ENCODE measurements around the gene PRTFDC1.

Gene PRTFDC1

DNA sequence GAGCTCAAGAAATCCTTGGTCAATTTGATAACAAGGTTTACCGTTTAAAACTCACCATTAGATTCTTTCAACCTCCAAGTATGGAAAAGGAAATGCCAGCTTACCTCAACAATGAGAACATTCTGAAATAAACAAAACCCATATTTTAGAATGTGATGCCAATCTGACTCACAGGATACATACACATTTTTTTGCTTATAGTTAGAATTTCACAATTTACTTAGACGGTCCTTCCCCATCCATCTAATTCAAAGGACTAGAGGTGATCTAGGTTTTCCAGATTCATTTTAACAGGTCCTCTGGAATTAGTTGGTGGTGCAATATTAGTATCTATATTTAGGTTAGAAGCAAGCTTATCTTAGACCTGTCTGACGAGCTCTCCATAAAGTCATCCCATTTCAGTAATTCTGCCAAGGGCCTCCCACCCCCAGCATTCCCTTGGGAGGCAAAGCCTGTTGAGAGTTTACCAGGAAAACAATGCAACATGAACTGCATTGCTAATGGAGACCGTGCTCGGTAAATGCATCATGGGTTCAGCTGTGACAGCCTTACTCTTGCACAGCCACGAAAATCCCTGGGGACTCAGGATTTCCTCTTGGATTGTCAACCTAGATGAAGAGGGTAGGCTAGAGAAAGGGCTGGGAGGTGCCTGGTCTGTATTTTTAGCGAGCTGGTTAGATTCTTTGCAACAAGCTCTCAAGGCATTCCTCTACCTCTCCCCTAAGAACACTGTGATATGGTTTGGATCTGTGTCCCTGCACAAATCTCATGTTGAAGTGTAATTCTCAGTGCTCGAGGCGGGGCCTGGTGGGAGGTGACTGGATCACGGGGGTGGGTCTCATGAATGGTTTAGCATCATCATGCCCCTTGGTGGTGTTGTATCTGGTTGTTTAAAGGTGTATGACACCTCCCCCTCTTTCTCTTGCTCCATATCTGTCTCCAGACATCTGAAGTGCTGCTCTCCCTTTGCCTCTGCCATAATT is 93.8 kb downstream of the PRTFDC1 start:
- Histone ChIP-seq H3K27me3 (ENCODE audit: control insufficient read depth, low read length) (no peaks in the 10 kb centered on the region), H3F3A (ENCODE audit: control insufficient read depth, insufficient read depth) (no peaks in the 10 kb centered on the region), H3K27ac (ENCODE audit: low read depth, low read length) (no peak overlapping the region), H3K9me3 (ENCODE audit: control insufficient read depth, insufficient read depth, low read length) (no peaks in the 10 kb centered on the region), H3K4me1 (ENCODE audit: control insufficient read depth, low read length) (no peaks in the 10 kb centered on the region), H3K4me3 (ENCODE audit: low read length) (no peak overlapping the region), H3K79me2 (ENCODE audit: control insufficient read depth, low read length) (no peaks in the 10 kb centered on the region), H3K4me2 (ENCODE audit: low read length) (no peak overlapping the region), H3K36me3 (ENCODE audit: control insufficient read depth, low read length) (no peaks in the 10 kb centered on the region), H3K9me2 (replicated peaks; ENCODE audit: control insufficient read depth, low read length) (no peaks in the 10 kb centered on the region), H4K20me1 (ENCODE audit: control insufficient read depth, insufficient read depth, low read depth, low read length) (no peaks in the 10 kb centered on the region)
- no peak for TF ChIP-seq EZH2phosphoT487 (IDR thresholded peaks at IDR 0.05; ENCODE audit: borderline replicate concordance, low read length)
- TF ChIP-seq, protein P1, sequence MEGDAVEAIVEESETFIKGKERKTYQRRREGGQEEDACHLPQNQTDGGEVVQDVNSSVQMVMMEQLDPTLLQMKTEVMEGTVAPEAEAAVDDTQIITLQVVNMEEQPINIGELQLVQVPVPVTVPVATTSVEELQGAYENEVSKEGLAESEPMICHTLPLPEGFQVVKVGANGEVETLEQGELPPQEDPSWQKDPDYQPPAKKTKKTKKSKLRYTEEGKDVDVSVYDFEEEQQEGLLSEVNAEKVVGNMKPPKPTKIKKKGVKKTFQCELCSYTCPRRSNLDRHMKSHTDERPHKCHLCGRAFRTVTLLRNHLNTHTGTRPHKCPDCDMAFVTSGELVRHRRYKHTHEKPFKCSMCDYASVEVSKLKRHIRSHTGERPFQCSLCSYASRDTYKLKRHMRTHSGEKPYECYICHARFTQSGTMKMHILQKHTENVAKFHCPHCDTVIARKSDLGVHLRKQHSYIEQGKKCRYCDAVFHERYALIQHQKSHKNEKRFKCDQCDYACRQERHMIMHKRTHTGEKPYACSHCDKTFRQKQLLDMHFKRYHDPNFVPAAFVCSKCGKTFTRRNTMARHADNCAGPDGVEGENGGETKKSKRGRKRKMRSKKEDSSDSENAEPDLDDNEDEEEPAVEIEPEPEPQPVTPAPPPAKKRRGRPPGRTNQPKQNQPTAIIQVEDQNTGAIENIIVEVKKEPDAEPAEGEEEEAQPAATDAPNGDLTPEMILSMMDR (IDR thresholded peaks at IDR 0.05; ENCODE audit: low read depth, low read length, poor library complexity, severe bottlenecking) = no peak

DNA sequence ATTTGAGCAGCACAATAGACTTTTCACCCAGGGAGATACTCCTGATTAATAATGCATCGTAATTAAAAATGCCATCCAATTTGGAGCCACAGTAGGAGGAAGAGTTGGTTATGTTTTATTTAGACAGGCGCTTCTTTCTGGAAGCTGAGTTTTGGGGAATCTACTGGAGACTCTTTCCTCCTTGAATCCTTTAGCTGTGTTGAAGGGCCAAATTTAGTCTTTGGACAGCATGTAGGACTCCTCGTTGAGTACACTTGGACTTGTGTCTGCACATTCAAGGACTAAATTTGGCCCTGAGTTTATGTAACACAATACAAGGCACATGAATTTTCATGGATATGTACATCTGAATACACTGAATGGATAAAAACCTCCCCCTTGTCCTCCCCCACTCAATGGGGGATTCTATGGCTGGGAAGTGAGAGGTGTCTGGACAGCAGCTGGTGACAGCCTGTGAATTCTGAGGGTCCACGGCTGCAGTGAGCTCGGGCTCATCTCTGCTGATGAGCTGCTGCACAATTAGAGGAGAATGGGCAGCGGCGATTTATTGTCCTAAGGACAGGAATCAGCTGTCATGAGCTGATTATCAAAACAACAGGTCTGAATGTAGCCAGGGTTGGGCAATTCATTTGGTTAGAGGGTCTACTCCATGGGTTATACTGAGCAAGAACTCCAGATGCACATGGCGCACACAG is 95.2 kb downstream of the PRTFDC1 start:
- TF ChIP-seq, protein P1 (IDR thresholded peaks at IDR 0.05; ENCODE audit: low read depth, low read length, poor library complexity, severe bottlenecking) = no peak
- no peak for TF ChIP-seq EZH2phosphoT487 (IDR thresholded peaks at IDR 0.05; ENCODE audit: borderline replicate concordance, low read length)
- Histone ChIP-seq H3K27ac (ENCODE audit: low read depth, low read length) (no peak overlapping the region), H3K27me3 (ENCODE audit: control insufficient read depth, low read length) (no peaks in the 10 kb centered on the region), H3K9me3 (ENCODE audit: control insufficient read depth, insufficient read depth, low read length) (no peaks in the 10 kb centered on the region), H3K9me2 (replicated peaks; ENCODE audit: control insufficient read depth, low read length) (no peaks in the 10 kb centered on the region), H4K20me1 (ENCODE audit: control insufficient read depth, insufficient read depth, low read depth, low read length) (no peaks in the 10 kb centered on the region), H3K4me1 (ENCODE audit: control insufficient read depth, low read length) (no peaks in the 10 kb centered on the region), H3K4me2 (ENCODE audit: low read length) (no peak overlapping the region), H3K79me2 (ENCODE audit: control insufficient read depth, low read length) (no peaks in the 10 kb centered on the region), H3K36me3 (ENCODE audit: control insufficient read depth, low read length) (no peaks in the 10 kb centered on the region), H3K4me3 (ENCODE audit: low read length) (no peak overlapping the region), H3F3A (ENCODE audit: control insufficient read depth, insufficient read depth) (no peaks in the 10 kb centered on the region)

DNA sequence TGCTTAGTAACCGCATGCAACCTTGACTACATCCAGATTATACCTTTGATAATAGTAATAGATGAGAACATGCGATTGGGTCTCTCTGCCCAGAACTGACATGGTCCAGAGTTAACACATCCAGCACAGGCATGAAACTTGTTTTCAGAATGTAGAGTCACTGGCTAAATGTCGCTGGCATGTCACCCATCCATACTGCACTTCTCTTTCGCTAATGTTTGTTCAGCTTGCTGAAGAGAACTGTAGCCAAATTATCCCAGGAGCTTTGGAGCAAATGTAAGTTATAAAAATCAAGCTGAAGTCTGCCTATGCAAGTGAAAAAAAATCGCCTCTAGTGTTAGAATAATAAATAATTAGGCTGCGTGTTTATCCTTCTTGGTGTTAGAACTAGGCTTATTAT is 98.2 kb downstream of the PRTFDC1 start:
- Histone ChIP-seq H4K20me1 (ENCODE audit: control insufficient read depth, insufficient read depth, low read depth, low read length) (no peaks in the 10 kb centered on the region), H3K36me3 (ENCODE audit: control insufficient read depth, low read length) (no peaks in the 10 kb centered on the region), H3F3A (ENCODE audit: control insufficient read depth, insufficient read depth) (no peaks in the 10 kb centered on the region), H3K4me1 (ENCODE audit: control insufficient read depth, low read length) (no peaks in the 10 kb centered on the region), H3K9me3 (ENCODE audit: control insufficient read depth, insufficient read depth, low read length) (no peaks in the 10 kb centered on the region), H3K4me3 (ENCODE audit: low read length) (no peak overlapping the region), H3K27ac (ENCODE audit: low read depth, low read length) (no peak overlapping the region), H3K9me2 (replicated peaks; ENCODE audit: control insufficient read depth, low read length) (no peaks in the 10 kb centered on the region), H3K79me2 (ENCODE audit: control insufficient read depth, low read length) (no peaks in the 10 kb centered on the region), H3K27me3 (ENCODE audit: control insufficient read depth, low read length) (no peaks in the 10 kb centered on the region), H3K4me2 (ENCODE audit: low read length) (no peak overlapping the region)
- no peak for TF ChIP-seq EZH2phosphoT487 (IDR thresholded peaks at IDR 0.05; ENCODE audit: borderline replicate concordance, low read length)
- TF ChIP-seq, protein P1 (IDR thresholded peaks at IDR 0.05; ENCODE audit: low read depth, low read length, poor library complexity, severe bottlenecking) = no peak

Measured in DOHH2 (cell line).